ENCODE results near the gene ZNF324. TPM values are rescaled to one million over a fixed set of nuclear protein-coding genes. Genes with fewer than 3 reads are reported as not detected.
"Not testable (repeated sequence)": the region's sequence is repeated elsewhere in the genome, so short reads cannot be mapped to it uniquely, and the experiment has no call there.

The ZNF324 gene
- total RNA-seq, 1 donor from 2014 or later: 12.9 TPM

- H3K4me3 Mint-ChIP-seq (ENCODE audit: low read depth): peak overlapping the region; percentile 78
- peak overlapping the region; percentile 88 for H3K27ac Mint-ChIP-seq
- TF ChIP-seq CTCF (IDR thresholded peaks at IDR 0.05; ENCODE audit: unreplicated experiment): no peak
- H3K4me1 Mint-ChIP-seq (ENCODE audit: low read depth): peaks cover 15% of the 10 kb centered on the region
- H3K36me3 Mint-ChIP-seq (ENCODE audit: insufficient read depth): peaks cover 2% of the 10 kb centered on the region
- no peaks in the 10 kb centered on the region for H3K9me3 Mint-ChIP-seq (ENCODE audit: low read depth)
- no peak for DNase-seq (ENCODE audit: low spot score, unreplicated experiment)
- no peaks in the 10 kb centered on the region for H3K27me3 Mint-ChIP-seq
Observed at GRCh38 chr19:58468216-58468839, 1.4 kb downstream of the ZNF324 start.

- no peak for TF ChIP-seq CTCF (IDR thresholded peaks at IDR 0.05; ENCODE audit: unreplicated experiment)
- Mint-ChIP-seq H3K27ac (no peak overlapping the region), H3K9me3 (ENCODE audit: low read depth) (no peaks in the 10 kb centered on the region), H3K27me3 (no peaks in the 10 kb centered on the region), H3K4me3 (ENCODE audit: low read depth) (peak overlapping the region; percentile 78), H3K4me1 (ENCODE audit: low read depth) (peaks cover 15% of the 10 kb centered on the region), H3K36me3 (ENCODE audit: insufficient read depth) (peaks cover 2% of the 10 kb centered on the region)
- DNase-seq (ENCODE audit: low spot score, unreplicated experiment): no peak
Observed at GRCh38 chr19:58469241-58470013, 2.5 kb downstream of the ZNF324 start.

GRCh38 chr19:58470837-58471543, 4.1 kb downstream of the ZNF324 start:
- not testable (repeated sequence) for H3K27ac Mint-ChIP-seq; H3K4me3 Mint-ChIP-seq (ENCODE audit: low read depth); H3K9me3 Mint-ChIP-seq (ENCODE audit: low read depth); H3K27me3 Mint-ChIP-seq; H3K36me3 Mint-ChIP-seq (ENCODE audit: insufficient read depth); DNase-seq (ENCODE audit: low spot score, unreplicated experiment)
- H3K4me1 Mint-ChIP-seq (ENCODE audit: low read depth): peaks cover 18% of the 10 kb centered on the region

GRCh38 chr19:58471736-58472135, 4.9 kb downstream of the ZNF324 start:
- DNase-seq (ENCODE audit: low spot score, unreplicated experiment): no peak
- H3K36me3 Mint-ChIP-seq (ENCODE audit: insufficient read depth): peaks cover 2% of the 10 kb centered on the region
- no peak overlapping the region for H3K27ac Mint-ChIP-seq
- H3K9me3 Mint-ChIP-seq (ENCODE audit: low read depth): no peaks in the 10 kb centered on the region
- H3K4me3 Mint-ChIP-seq (ENCODE audit: low read depth): no peak overlapping the region
- peaks cover 19% of the 10 kb centered on the region for H3K4me1 Mint-ChIP-seq (ENCODE audit: low read depth)
- no peak for TF ChIP-seq CTCF (IDR thresholded peaks at IDR 0.05; ENCODE audit: unreplicated experiment)
- H3K27me3 Mint-ChIP-seq: no peaks in the 10 kb centered on the region

- no peaks in the 10 kb centered on the region for H3K9me3 Mint-ChIP-seq (ENCODE audit: low read depth)
- H3K36me3 Mint-ChIP-seq (ENCODE audit: insufficient read depth): peaks cover 2% of the 10 kb centered on the region
- H3K27ac Mint-ChIP-seq: no peak overlapping the region
- no peak for DNase-seq (ENCODE audit: low spot score, unreplicated experiment)
- H3K27me3 Mint-ChIP-seq: no peaks in the 10 kb centered on the region
- no peak for TF ChIP-seq CTCF (IDR thresholded peaks at IDR 0.05; ENCODE audit: unreplicated experiment)
- H3K4me3 Mint-ChIP-seq (ENCODE audit: low read depth): no peak overlapping the region
- peaks cover 10% of the 10 kb centered on the region for H3K4me1 Mint-ChIP-seq (ENCODE audit: low read depth)
Observed at GRCh38 chr19:58473775-58474174, 6.9 kb downstream of the ZNF324 start.
